ENCODE measurements around the gene PLD6.

Gene PLD6

GRCh38 chr17:17242246-17242645 lies 36.1 kb upstream of the PLD6 start:
- no peak overlapping the region for H3K4me2 ChIP-seq (ENCODE audit: low read length)
- no peak for TF ChIP-seq EZH2phosphoT487 (IDR thresholded peaks at IDR 0.05; ENCODE audit: borderline replicate concordance, low read length)
- no peak for TF ChIP-seq CTCF (IDR thresholded peaks at IDR 0.05; ENCODE audit: low read depth, low read length, poor library complexity, severe bottlenecking)
- H4K20me1 ChIP-seq (ENCODE audit: control insufficient read depth, insufficient read depth, low read depth, low read length): no peaks in the 10 kb centered on the region
- no peak overlapping the region for H3K27ac ChIP-seq (ENCODE audit: low read depth, low read length)
- peaks cover 34% of the 10 kb centered on the region for H3F3A ChIP-seq (ENCODE audit: control insufficient read depth, insufficient read depth)
- H3K4me3 ChIP-seq (ENCODE audit: low read length): no peak overlapping the region
- H3K27me3 ChIP-seq (ENCODE audit: control insufficient read depth, low read length): no peaks in the 10 kb centered on the region
- H3K36me3 ChIP-seq (ENCODE audit: control insufficient read depth, low read length): peaks cover 18% of the 10 kb centered on the region
- H3K9me3 ChIP-seq (ENCODE audit: control insufficient read depth, insufficient read depth, low read length): no peaks in the 10 kb centered on the region
- H3K9me2 ChIP-seq (replicated peaks; ENCODE audit: control insufficient read depth, low read length): no peaks in the 10 kb centered on the region
- no peaks in the 10 kb centered on the region; the same call in 1 of the 2 replicates for H3K79me2 ChIP-seq (ENCODE audit: control insufficient read depth, low read length)
- peaks cover 7% of the 10 kb centered on the region; the same call in 1 of the 2 replicates for H3K4me1 ChIP-seq (ENCODE audit: control insufficient read depth, low read length)

GRCh38 chr17:17241656-17242055 lies 35.5 kb upstream of the PLD6 start:
- H4K20me1 ChIP-seq (ENCODE audit: control insufficient read depth, insufficient read depth, low read depth, low read length): no peaks in the 10 kb centered on the region
- no peak overlapping the region for H3K4me3 ChIP-seq (ENCODE audit: low read length)
- H3K4me1 ChIP-seq (ENCODE audit: control insufficient read depth, low read length): peaks cover 7% of the 10 kb centered on the region; the same call in 1 of the 2 replicates
- no peak overlapping the region for H3K4me2 ChIP-seq (ENCODE audit: low read length)
- no peaks in the 10 kb centered on the region for H3K27me3 ChIP-seq (ENCODE audit: control insufficient read depth, low read length)
- H3K79me2 ChIP-seq (ENCODE audit: control insufficient read depth, low read length): peaks cover 2% of the 10 kb centered on the region
- no peaks in the 10 kb centered on the region for H3K9me2 ChIP-seq (replicated peaks; ENCODE audit: control insufficient read depth, low read length)
- H3K36me3 ChIP-seq (ENCODE audit: control insufficient read depth, low read length): peaks cover 12% of the 10 kb centered on the region
- no peaks in the 10 kb centered on the region for H3K9me3 ChIP-seq (ENCODE audit: control insufficient read depth, insufficient read depth, low read length)
- H3K27ac ChIP-seq (ENCODE audit: low read depth, low read length): no peak overlapping the region
- H3F3A ChIP-seq (ENCODE audit: control insufficient read depth, insufficient read depth): peaks cover 28% of the 10 kb centered on the region
- no peak for TF ChIP-seq CTCF (IDR thresholded peaks at IDR 0.05; ENCODE audit: low read depth, low read length, poor library complexity, severe bottlenecking)
- TF ChIP-seq EZH2phosphoT487 (IDR thresholded peaks at IDR 0.05; ENCODE audit: borderline replicate concordance, low read length): no peak

- no peaks in the 10 kb centered on the region; the same call in 1 of the 2 replicates for H4K20me1 ChIP-seq (ENCODE audit: control insufficient read depth, insufficient read depth, low read depth, low read length)
- no peaks in the 10 kb centered on the region for H3K9me3 ChIP-seq (ENCODE audit: control insufficient read depth, insufficient read depth, low read length)
- no peak for TF ChIP-seq CTCF (IDR thresholded peaks at IDR 0.05; ENCODE audit: low read depth, low read length, poor library complexity, severe bottlenecking)
- no peak for TF ChIP-seq EZH2phosphoT487 (IDR thresholded peaks at IDR 0.05; ENCODE audit: borderline replicate concordance, low read length)
- peaks cover 21% of the 10 kb centered on the region for H3F3A ChIP-seq (ENCODE audit: control insufficient read depth, insufficient read depth)
- H3K27ac ChIP-seq (ENCODE audit: low read depth, low read length): no peak overlapping the region
- H3K27me3 ChIP-seq (ENCODE audit: control insufficient read depth, low read length): no peaks in the 10 kb centered on the region
- no peak overlapping the region for H3K4me2 ChIP-seq (ENCODE audit: low read length)
- peaks cover 18% of the 10 kb centered on the region for H3K79me2 ChIP-seq (ENCODE audit: control insufficient read depth, low read length)
- no peaks in the 10 kb centered on the region for H3K9me2 ChIP-seq (replicated peaks; ENCODE audit: control insufficient read depth, low read length)
- no peaks in the 10 kb centered on the region for H3K36me3 ChIP-seq (ENCODE audit: control insufficient read depth, low read length)
- no peak overlapping the region for H3K4me3 ChIP-seq (ENCODE audit: low read length)
- peaks cover 21% of the 10 kb centered on the region for H3K4me1 ChIP-seq (ENCODE audit: control insufficient read depth, low read length)
Measured at GRCh38 chr17:17239832-17240231, 33.7 kb upstream of the PLD6 start.

Data from DOHH2 (cell line).